ENCODE data around the gene FAM217B. TPM values are rescaled to one million over a fixed set of nuclear protein-coding genes. Genes with fewer than 3 reads are reported as not detected.
"Not testable (repeated sequence)": the region's sequence is repeated elsewhere in the genome, so short reads cannot be mapped to it uniquely, and the experiment has no call there.

The FAM217B gene
- total RNA-seq, 1 donor from 2014 or later = 27.6 TPM

DNA sequence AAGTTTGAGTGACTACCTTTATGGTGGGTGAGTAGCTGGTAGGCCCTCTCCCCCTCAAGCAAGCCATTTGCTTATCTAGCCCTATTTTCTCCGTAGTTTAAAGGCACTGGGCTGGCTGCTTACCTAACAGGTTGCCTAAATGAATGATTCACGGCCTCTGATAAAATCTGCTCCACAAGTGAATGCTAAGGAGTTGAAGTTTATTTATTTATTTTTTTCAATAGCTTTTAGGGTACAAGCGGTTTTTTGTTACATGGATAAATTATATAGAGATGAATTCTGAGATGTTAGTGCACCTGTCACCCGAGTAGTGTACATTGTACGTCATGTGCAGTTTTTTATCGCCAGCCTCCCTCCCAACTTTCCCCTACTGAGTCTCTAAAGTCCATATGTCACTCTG, 9.7 kb downstream of the FAM217B start:
- Mint-ChIP-seq H3K4me3 (no peak overlapping the region), H3K27ac (no peak overlapping the region), H3K4me1 (ENCODE audit: unreplicated experiment) (peaks cover 28% of the 10 kb centered on the region), H3K27me3 (no peaks in the 10 kb centered on the region), H3K36me3 (no peaks in the 10 kb centered on the region), H3K9me3 (no peaks in the 10 kb centered on the region)
- no peak for DNase-seq (ENCODE audit: extremely low spot score, unreplicated experiment)
- TF ChIP-seq, protein P1, sequence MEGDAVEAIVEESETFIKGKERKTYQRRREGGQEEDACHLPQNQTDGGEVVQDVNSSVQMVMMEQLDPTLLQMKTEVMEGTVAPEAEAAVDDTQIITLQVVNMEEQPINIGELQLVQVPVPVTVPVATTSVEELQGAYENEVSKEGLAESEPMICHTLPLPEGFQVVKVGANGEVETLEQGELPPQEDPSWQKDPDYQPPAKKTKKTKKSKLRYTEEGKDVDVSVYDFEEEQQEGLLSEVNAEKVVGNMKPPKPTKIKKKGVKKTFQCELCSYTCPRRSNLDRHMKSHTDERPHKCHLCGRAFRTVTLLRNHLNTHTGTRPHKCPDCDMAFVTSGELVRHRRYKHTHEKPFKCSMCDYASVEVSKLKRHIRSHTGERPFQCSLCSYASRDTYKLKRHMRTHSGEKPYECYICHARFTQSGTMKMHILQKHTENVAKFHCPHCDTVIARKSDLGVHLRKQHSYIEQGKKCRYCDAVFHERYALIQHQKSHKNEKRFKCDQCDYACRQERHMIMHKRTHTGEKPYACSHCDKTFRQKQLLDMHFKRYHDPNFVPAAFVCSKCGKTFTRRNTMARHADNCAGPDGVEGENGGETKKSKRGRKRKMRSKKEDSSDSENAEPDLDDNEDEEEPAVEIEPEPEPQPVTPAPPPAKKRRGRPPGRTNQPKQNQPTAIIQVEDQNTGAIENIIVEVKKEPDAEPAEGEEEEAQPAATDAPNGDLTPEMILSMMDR (conservative IDR thresholded peaks at IDR 0.05) = no peak

DNA sequence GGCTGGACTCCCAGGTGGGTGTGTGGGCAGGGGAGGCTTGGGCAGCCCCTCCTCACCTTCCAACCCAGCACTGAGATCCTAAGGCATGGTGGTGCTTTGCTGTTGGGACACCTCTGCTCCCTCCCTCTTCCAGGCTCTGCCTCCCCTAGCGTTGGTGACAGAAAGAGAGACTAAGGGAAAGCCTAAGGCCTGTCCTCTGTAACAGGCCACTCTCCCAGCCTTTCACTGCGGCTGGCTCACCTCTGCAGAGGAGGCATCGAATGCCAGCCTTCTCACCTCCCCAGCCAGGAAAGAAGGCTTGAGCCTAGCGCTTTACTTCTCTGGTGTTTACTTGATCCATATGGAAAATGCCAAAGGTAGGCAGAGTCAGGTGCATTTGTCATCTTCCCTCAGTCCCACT, 14.5 kb downstream of the FAM217B start:
- H3K4me3 Mint-ChIP-seq = no peak overlapping the region
- no peak for DNase-seq (ENCODE audit: extremely low spot score, unreplicated experiment)
- H3K9me3 Mint-ChIP-seq = no peaks in the 10 kb centered on the region
- H3K27me3 Mint-ChIP-seq = no peaks in the 10 kb centered on the region
- H3K4me1 Mint-ChIP-seq (ENCODE audit: unreplicated experiment) = peaks cover 21% of the 10 kb centered on the region
- H3K36me3 Mint-ChIP-seq = no peaks in the 10 kb centered on the region
- TF ChIP-seq, protein P1 (conservative IDR thresholded peaks at IDR 0.05) = no peak
- no peak overlapping the region for H3K27ac Mint-ChIP-seq

DNA sequence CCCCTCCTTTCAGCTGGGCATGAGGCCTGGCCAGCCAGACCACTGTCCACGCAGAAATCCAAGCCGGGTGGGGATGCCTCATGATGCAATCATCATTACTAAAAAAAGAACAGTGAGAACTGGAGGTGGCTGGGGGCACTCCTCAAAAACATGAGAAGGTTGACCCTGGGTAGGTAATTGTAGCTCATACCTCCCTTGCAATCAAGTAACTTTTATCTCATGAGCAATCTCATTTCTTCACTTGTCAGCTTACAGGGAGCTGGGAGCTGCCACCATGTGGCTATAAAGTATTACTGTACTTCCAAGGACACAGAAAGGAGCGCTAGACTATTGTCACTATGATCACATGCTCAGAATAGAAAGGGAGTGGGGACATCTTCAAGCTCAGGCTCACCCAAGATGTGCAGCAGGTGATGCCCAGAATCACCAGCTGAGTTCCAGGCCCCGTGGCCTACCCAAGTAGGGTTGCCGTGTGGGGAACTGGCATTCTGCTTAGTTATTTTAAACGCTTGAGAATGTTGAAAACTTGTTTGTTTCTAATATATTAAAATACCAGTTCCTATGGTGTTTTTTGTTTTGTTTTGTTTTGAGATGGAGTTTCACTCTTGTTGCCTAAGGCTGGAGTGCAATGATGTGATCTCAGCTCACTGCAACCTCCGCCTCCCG, 15.1 kb downstream of the FAM217B start:
- TF ChIP-seq, protein P1 (conservative IDR thresholded peaks at IDR 0.05) = peak; percentile 62
- Mint-ChIP-seq H3K27me3 (no peaks in the 10 kb centered on the region), H3K9me3 (no peaks in the 10 kb centered on the region), H3K27ac (no peak overlapping the region), H3K4me1 (ENCODE audit: unreplicated experiment) (peaks cover 21% of the 10 kb centered on the region), H3K4me3 (no peak overlapping the region), H3K36me3 (no peaks in the 10 kb centered on the region)
- DNase-seq (ENCODE audit: extremely low spot score, unreplicated experiment) = no peak

DNA sequence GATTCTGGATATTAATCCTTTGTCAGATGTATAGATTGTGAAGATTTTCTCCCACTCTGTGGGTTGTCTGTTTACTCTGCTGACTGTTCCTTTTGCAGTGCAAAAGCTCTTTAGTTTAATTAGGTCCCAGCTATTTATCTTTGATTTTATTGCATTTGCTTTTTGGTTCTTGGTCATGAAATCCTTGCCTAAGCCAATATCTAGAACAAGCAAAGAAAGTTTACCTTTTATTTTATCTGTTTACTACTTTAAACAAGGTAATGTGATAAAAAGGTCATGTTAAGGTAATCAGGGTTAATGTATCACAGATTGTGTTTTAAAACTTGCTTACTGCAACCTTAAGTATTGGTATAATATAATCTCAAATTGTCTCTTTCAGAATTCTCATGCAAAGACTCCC, 17.4 kb downstream of the FAM217B start:
- Mint-ChIP-seq H3K4me3 (peak overlapping the region; percentile 77), H3K27ac (peak overlapping the region; percentile 52), H3K4me1 (ENCODE audit: unreplicated experiment) (peaks cover 28% of the 10 kb centered on the region)
- not testable (repeated sequence) for H3K27me3 Mint-ChIP-seq; H3K36me3 Mint-ChIP-seq; DNase-seq (ENCODE audit: extremely low spot score, unreplicated experiment); H3K9me3 Mint-ChIP-seq

DNA sequence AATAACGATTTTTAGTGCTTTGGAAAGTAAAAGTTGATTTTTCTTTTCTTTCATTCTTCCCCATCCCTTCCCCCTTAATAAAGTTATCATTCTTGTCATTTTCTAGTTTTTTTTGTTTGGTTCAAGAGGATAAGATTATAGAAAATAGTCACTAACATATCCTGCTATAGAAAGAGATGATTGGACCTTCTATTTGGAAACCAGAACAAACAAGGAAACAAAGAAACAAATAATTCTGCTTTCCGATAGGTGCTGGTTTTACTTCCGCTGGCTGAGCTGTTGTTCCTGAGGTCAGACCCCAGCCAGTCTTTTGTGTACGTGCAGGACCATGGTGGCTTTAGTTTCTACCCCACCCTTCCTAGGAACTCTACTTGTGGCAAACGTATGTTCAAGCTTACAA, 17.9 kb downstream of the FAM217B start, which contains the start of gene CDH26:
CDH26 (plus strand) TSS at position 301 of the 400 bp plus-strand sequence. CDS start 304 bp downstream, outside the sequence.
- Mint-ChIP-seq H3K9me3 (no peaks in the 10 kb centered on the region), H3K4me1 (ENCODE audit: unreplicated experiment) (peaks cover 28% of the 10 kb centered on the region), H3K27me3 (no peaks in the 10 kb centered on the region), H3K4me3 (peak within 1 kb of the TSS; percentile 77), H3K36me3 (no peaks in the 10 kb centered on the region), H3K27ac (peak within 1 kb of the TSS; percentile 52)
- no peak for DNase-seq (ENCODE audit: extremely low spot score, unreplicated experiment)
- TF ChIP-seq, protein P1 (conservative IDR thresholded peaks at IDR 0.05) = no peak

DNA sequence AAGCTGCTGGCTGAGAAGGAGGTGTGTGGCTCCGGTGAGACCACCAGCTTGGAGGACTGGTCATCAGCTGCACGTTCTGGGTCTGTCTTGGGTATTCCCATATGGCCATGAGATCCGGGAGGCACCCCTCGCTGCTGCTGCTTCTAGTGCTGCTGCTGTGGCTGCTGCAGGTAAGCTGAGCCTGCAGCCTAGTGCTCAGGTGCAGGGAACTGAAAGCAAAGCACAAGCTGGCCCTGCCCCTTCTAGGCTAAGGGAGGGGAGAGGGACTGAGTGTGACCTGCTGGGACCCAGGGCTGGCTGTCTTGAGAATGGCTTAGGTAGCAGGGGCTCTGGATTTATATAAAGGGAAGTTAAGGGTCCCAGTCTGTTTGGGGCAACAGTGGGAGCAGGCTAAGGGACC, 18.4 kb downstream of the FAM217B start:
- no peak for DNase-seq (ENCODE audit: extremely low spot score, unreplicated experiment)
- TF ChIP-seq, protein P1 (conservative IDR thresholded peaks at IDR 0.05) = no peak
- Mint-ChIP-seq H3K4me1 (ENCODE audit: unreplicated experiment) (peaks cover 28% of the 10 kb centered on the region), H3K36me3 (no peaks in the 10 kb centered on the region), H3K27ac (peak overlapping the region; percentile 52), H3K9me3 (no peaks in the 10 kb centered on the region), H3K27me3 (no peaks in the 10 kb centered on the region), H3K4me3 (peak overlapping the region; percentile 77)

Measured in type B pancreatic cell (in vitro differentiated cells).